ENCODE data around the gene ZNF664. TPM values are rescaled to one million over a fixed set of nuclear protein-coding genes. Genes with fewer than 3 reads are reported as not detected.

Gene ZNF664
- total and polyA plus RNA-seq, 2 of the 13 experiments (the other 11 are each of a cell fraction or from before 2014, with no cell fraction given): 43.9 to 56.5 TPM

DNA sequence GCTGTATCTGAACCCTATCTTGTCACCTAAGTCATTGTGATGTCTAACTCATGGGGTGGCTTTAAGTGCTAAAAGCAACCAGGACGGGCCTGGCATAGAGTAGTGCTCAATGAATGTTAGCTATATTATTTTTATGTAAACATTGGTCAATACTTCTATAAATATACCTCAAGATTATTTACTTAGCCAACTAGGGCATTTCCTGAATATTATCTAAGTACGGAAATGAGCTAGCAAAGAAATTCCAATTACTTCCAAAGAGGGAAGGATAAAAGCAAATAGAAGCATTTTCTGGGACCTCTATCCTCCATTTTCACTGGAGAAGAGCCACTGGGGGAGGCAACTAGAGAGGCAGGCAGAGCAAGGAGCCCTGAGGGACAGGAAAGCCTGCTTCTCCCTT, 21.0 kb upstream of the ZNF664 start (continued):
- TF ChIP-seq, protein P1, sequence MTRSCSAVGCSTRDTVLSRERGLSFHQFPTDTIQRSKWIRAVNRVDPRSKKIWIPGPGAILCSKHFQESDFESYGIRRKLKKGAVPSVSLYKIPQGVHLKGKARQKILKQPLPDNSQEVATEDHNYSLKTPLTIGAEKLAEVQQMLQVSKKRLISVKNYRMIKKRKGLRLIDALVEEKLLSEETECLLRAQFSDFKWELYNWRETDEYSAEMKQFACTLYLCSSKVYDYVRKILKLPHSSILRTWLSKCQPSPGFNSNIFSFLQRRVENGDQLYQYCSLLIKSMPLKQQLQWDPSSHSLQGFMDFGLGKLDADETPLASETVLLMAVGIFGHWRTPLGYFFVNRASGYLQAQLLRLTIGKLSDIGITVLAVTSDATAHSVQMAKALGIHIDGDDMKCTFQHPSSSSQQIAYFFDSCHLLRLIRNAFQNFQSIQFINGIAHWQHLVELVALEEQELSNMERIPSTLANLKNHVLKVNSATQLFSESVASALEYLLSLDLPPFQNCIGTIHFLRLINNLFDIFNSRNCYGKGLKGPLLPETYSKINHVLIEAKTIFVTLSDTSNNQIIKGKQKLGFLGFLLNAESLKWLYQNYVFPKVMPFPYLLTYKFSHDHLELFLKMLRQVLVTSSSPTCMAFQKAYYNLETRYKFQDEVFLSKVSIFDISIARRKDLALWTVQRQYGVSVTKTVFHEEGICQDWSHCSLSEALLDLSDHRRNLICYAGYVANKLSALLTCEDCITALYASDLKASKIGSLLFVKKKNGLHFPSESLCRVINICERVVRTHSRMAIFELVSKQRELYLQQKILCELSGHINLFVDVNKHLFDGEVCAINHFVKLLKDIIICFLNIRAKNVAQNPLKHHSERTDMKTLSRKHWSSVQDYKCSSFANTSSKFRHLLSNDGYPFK (CRISPR knock-in tag; IDR thresholded peaks at IDR 0.05; ENCODE audit: borderline replicate concordance): no peak
- no peak for TF ChIP-seq KLF9 (CRISPR knock-in tag; IDR thresholded peaks at IDR 0.05; ENCODE audit: low read depth)
- TF ChIP-seq HDAC1 (CRISPR knock-in tag; IDR thresholded peaks at IDR 0.05): no peak
- TF ChIP-seq, protein P2, sequence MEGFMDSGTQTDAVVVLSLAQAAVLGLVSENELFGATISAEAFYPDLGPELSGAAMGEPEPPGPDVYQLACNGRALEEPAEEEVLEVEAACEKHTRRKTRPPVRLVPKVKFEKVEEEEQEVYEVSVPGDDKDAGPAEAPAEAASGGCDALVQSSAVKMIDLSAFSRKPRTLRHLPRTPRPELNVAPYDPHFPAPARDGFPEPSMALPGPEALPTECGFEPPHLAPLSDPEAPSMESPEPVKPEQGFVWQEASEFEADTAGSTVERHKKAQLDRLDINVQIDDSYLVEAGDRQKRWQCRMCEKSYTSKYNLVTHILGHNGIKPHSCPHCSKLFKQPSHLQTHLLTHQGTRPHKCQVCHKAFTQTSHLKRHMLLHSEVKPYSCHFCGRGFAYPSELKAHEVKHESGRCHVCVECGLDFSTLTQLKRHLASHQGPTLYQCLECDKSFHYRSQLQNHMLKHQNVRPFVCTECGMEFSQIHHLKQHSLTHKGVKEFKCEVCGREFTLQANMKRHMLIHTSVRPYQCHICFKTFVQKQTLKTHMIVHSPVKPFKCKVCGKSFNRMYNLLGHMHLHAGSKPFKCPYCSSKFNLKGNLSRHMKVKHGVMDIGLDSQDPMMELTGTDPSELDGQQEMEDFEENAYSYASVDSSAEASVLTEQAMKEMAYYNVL (CRISPR knock-in tag; IDR thresholded peaks at IDR 0.05; ENCODE audit: borderline replicate concordance): no peak
- TF ChIP-seq ZNF207 (IDR thresholded peaks at IDR 0.05; ENCODE audit: borderline replicate concordance): no peak
- TF ChIP-seq SOX6 (IDR thresholded peaks at IDR 0.05): no peak
- no peak for TF ChIP-seq SOX6 (CRISPR knock-in tag; IDR thresholded peaks at IDR 0.05)
- TF ChIP-seq IKZF4 (CRISPR knock-in tag; IDR thresholded peaks at IDR 0.05; ENCODE audit: borderline replicate concordance, low read depth, not compliant biosample characterization): no peak
